ENCODE measurements around the gene USP37.
"Not testable (repeated sequence)": the region's sequence is repeated elsewhere in the genome, so short reads cannot be mapped to it uniquely, and the experiment has no call there.

Gene USP37

DNA sequence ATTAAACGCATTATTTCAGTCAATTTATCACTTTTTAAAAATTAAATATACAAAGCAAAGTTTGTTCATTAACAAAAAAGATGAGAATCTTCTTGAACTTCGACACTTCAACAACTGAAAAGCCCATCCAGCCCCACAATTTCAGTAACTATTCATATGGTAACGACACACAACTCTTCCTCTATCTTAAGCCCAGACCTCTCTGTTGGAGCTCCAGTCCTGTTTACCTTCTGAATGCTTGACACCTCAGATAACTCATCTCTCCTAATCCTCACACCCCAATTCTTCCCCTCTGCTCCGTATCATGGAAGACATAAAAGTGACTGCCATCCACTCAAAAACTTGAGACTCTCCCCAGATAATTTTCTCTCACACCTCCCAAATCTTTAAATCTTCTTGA, 12.6 kb downstream of the USP37 start:
- TF ChIP-seq, protein P1, sequence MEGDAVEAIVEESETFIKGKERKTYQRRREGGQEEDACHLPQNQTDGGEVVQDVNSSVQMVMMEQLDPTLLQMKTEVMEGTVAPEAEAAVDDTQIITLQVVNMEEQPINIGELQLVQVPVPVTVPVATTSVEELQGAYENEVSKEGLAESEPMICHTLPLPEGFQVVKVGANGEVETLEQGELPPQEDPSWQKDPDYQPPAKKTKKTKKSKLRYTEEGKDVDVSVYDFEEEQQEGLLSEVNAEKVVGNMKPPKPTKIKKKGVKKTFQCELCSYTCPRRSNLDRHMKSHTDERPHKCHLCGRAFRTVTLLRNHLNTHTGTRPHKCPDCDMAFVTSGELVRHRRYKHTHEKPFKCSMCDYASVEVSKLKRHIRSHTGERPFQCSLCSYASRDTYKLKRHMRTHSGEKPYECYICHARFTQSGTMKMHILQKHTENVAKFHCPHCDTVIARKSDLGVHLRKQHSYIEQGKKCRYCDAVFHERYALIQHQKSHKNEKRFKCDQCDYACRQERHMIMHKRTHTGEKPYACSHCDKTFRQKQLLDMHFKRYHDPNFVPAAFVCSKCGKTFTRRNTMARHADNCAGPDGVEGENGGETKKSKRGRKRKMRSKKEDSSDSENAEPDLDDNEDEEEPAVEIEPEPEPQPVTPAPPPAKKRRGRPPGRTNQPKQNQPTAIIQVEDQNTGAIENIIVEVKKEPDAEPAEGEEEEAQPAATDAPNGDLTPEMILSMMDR (conservative IDR thresholded peaks at IDR 0.05; ENCODE audit: low read depth, low read length): no peak
- no peak for DNase-seq (ENCODE audit: low read depth)
- H3K4me3 ChIP-seq (ENCODE audit: low read length): no peak overlapping the region

GRCh38 chr2:218554225-218554624, 13.9 kb downstream of the USP37 start:
- DNase-seq (ENCODE audit: low read depth); H3K4me3 ChIP-seq (ENCODE audit: low read length): not testable (repeated sequence)

DNA sequence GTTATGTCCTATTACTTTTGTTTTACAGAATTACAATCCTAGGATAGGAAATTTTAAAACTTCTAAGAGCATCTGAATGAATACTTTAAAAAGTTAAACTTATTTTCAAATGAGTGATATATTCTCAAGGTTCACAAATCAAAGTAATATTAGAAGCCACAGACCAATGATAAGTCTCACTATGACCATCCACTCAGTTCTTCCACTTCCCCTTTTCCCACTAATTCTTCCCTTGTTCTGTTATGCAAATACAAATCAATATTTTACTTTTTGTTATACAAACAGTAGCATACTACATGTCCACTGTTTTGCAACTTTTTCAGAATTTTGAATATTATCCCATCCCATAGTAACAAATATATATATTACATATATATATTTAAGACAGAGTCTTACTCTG, 20.2 kb downstream of the USP37 start:
- TF ChIP-seq, protein P1 (conservative IDR thresholded peaks at IDR 0.05; ENCODE audit: low read depth, low read length): no peak
- H3K4me3 ChIP-seq (ENCODE audit: low read length): no peak overlapping the region
- DNase-seq (ENCODE audit: low read depth): no peak

- H3K4me3 ChIP-seq (ENCODE audit: low read length): no peak overlapping the region
- TF ChIP-seq, protein P1 (conservative IDR thresholded peaks at IDR 0.05; ENCODE audit: low read depth, low read length): no peak
- no peak for DNase-seq (ENCODE audit: low read depth)
Observed at GRCh38 chr2:218547511-218547910, 20.6 kb downstream of the USP37 start.

DNA sequence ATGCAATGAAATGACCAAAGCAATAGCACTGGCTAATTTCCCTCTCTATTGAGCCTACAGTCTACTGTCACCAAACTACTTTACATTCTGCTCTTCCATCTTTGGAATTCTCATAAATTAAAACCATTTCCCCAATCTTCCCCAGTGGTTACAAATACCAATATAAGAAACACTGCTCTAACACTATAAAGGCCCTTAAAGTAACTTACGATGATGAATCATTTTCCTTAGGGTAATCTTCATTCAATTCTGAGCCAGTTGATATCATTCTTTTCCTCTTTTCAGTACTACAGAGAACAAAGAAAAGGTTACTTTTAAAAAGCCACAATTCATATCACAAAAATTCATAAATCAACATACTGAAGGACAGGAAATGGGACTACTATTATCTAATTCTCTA, 22.1 kb downstream of the USP37 start:
- no peak for DNase-seq (ENCODE audit: low read depth)
- TF ChIP-seq, protein P1 (conservative IDR thresholded peaks at IDR 0.05; ENCODE audit: low read depth, low read length): no peak
- no peak overlapping the region for H3K4me3 ChIP-seq (ENCODE audit: low read length)

DNA sequence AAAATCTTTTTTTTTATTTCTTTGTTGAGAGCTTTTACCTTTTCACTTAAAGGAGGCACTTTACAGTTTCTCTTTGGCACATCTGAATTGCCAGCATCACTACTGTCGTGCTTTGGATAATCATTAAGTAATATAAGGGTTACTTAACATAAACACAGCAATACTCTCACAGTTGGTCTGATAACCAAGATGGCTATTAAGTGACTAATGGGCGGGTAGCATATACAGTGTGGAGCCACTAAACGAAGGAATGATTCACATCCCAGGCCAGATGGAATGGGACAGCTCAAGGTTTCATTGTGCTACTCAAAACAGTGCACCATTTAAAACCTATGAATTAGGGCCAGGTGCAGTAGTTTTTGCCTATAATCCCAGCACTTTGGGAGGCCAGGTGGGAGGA, 28.1 kb downstream of the USP37 start:
- DNase-seq (ENCODE audit: low read depth): no peak
- H3K4me3 ChIP-seq (ENCODE audit: low read length): no peak overlapping the region
- TF ChIP-seq, protein P1 (conservative IDR thresholded peaks at IDR 0.05; ENCODE audit: low read depth, low read length): no peak

GRCh38 chr2:218536804-218537494, 31.2 kb downstream of the USP37 start:
- no peak for DNase-seq (ENCODE audit: low read depth)
- TF ChIP-seq, protein P1 (conservative IDR thresholded peaks at IDR 0.05; ENCODE audit: low read depth, low read length): no peak
- H3K4me3 ChIP-seq (ENCODE audit: low read length): no peak overlapping the region

Measured in retinal pigment epithelial cell (primary cell).